GM19193 (cell line): ENCODE measurements around the gene DNASE2B.

Experiments used
- POLR2A ChIP-seq: IDR thresholded peaks from 4 replicates; pipeline ENCODE4 v1.6.1; 2011; ENCODE audit not compliant: insufficient read depth, insufficient read length; ENCODE audit errors: extremely low read depth

DNASE2B gene

DNA sequence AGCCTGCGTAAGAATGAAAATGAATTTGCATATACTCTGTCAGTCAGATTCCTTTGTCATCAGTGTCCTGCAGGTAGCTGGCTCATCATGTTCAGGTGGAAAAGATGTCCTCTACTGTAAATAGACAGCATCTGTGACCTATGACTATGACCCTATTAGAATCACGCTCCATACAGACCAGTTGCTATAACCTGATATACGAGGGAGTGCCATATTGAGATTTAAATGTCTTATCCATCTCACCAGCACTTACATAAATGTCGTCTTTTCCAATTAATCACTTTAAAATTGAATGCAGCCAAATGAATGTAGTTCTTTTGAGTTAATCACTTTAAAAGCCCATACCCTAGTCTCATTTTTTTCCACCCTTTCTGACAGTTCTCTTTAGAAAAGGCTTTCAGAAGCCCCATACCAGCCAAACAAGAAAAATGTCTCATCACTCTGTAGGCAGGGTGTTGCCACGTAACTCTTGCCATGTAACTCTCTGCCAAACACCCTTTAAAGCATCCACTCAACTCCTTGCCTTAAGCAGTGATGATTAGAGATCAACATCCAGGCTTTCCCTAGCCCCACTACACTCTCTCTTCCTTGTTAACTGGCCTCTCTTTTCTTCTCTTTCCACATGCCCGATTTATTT, 26.3 kb downstream of the DNASE2B start:
- no peak for TF ChIP-seq POLR2A

GRCh38 chr1:84425150-84425896, 27.0 kb downstream of the DNASE2B start:
- TF ChIP-seq POLR2A = no peak

- no peak for TF ChIP-seq POLR2A
Measured at GRCh38 chr1:84426376-84426775, 28.1 kb downstream of the DNASE2B start.

GRCh38 chr1:84427250-84428188, 29.2 kb downstream of the DNASE2B start:
- TF ChIP-seq POLR2A = no peak

DNA sequence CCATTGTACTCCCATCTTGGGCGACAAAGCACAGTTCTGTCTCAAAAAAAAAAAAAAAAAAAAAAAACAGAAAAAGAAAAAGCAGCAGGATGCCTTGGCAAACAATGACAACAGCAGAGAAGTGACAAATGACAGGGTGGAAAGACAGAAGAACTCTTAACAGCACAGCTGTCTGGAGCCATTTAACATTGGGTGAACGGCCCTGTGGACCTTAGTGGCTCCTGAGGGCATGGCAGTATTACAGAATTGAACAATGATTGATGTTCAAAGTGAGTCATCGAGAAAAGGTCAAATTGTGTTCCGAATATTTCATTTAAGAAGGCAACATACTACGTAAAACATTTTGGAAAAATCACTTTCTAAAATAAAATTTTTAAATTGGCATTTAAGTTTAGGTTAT, 30.0 kb downstream of the DNASE2B start:
- TF ChIP-seq POLR2A = no peak

- no peak for TF ChIP-seq POLR2A
Measured at GRCh38 chr1:84429231-84429630, 30.9 kb downstream of the DNASE2B start.

GRCh38 chr1:84430546-84430945, 32.3 kb downstream of the DNASE2B start:
- TF ChIP-seq POLR2A = no peak

GRCh38 chr1:84433258-84434080, 35.2 kb downstream of the DNASE2B start:
- TF ChIP-seq POLR2A = no peak

- no peak for TF ChIP-seq POLR2A
Measured at GRCh38 chr1:84434081-84434769, 35.9 kb downstream of the DNASE2B start.

DNA sequence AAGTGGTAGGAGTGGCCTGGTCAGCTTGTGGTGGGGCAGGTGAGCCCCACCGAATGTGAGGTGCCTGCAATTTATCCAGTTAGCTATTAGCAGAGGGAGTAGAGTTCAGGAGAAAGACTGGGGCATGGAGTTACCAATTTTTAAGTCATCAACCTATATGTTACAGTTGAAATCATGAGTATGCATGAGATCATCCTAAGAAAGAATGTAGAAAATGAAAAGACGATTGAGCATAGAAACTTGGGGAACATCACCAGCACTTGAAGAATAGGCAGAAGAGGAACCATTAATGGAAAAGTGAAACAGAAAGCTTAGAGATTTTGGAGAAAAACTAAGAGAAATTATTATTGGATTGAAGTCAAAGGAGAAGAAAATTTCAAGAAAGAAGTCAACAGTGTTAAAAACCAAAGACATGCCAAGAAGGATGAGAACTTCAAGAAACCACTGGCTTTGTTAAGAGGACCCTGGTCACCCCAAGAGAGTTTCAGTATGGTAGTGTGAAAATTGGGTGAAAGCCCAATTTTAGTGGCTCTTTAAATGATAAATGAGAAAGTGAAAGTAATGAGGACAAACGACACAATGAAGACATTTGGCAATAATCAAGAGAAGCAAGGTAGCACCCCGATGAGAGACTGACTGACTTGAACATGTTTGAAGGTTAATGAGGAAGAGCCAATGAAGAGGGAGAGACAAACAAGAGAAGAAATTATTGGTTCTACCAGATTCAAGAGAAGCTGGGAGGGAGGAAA, 36.7 kb downstream of the DNASE2B start:
- TF ChIP-seq POLR2A = no peak

- no peak for TF ChIP-seq POLR2A
Measured at GRCh38 chr1:84436876-84437655, 38.8 kb downstream of the DNASE2B start.

- TF ChIP-seq POLR2A = no peak
Measured at GRCh38 chr1:84442256-84442655, 44.0 kb downstream of the DNASE2B start.
